ENCODE measurements around the gene ACAD10. TPM values are rescaled to one million over a fixed set of nuclear protein-coding genes. Genes with fewer than 3 reads are reported as not detected.
A peak's percentile ranks its signal among the peaks of the same experiment; 100 is the strongest.

Gene ACAD10
- total RNA-seq, 6 donors from 2014 or later, result 16.7 to 83.8 (median 27.0) TPM

DNA sequence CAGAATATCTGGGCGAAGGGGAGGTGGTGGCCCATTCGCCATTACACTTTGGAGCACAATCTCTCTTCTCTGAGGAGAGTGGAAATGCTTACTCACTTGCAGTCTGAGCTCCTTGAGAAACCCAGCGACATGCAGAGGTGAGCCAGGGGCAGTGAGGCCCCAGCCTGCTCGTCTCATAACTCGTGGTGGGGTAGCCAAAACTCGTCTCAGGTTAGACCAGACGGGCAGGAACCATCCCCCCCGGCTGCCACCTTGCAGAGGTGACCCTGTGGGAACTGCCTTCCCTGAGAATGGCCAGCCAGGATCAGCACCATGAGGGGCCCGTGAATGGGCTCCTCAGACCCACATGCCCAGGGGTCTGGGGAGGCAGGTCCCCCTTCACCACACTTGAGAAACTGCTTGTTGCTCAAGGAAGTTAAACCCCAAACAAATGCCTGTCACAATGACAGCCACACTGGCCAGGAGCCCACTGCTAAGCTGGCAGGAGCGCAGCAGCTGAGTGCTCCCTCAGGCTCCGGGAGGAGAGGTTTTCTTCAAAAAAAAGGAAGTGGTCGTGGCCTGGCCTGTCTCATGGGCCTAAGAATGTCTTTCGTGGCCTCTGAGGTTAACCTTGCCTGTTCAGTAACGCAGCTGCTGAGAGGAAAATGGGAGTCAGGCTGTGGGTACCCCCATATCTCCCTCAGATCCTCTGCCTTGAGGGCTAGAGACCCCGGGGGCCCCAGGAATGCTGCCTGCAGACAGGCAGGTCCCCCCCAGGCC is 71.7 kb downstream of the ACAD10 start:
- Histone ChIP-seq H3K27ac (peak overlapping the region; percentile 67 to 91 (median 78)), H3K36me3 (peaks cover 0 to 16% (median 2%) of the 10 kb centered on the region in 4 donors), H3K4me3 (no peak overlapping the region), H3K27me3 (no peaks in the 10 kb centered on the region), H3K4me1 (peaks cover 22 to 41% (median 29%) of the 10 kb centered on the region in 4 donors), H3K9me3 (no peaks in the 10 kb centered on the region)
- 29 to 40% methylated on average over 1 to 15 of the region's 15 CpGs for WGBS, 2 donors
- TF ChIP-seq EP300 (IDR thresholded peaks at IDR 0.05) (no peak), POLR2A (IDR thresholded peaks at IDR 0.05) (no peak), POLR2AphosphoS5 (IDR thresholded peaks at IDR 0.05) (no peak)
- TF ChIP-seq, protein P1, sequence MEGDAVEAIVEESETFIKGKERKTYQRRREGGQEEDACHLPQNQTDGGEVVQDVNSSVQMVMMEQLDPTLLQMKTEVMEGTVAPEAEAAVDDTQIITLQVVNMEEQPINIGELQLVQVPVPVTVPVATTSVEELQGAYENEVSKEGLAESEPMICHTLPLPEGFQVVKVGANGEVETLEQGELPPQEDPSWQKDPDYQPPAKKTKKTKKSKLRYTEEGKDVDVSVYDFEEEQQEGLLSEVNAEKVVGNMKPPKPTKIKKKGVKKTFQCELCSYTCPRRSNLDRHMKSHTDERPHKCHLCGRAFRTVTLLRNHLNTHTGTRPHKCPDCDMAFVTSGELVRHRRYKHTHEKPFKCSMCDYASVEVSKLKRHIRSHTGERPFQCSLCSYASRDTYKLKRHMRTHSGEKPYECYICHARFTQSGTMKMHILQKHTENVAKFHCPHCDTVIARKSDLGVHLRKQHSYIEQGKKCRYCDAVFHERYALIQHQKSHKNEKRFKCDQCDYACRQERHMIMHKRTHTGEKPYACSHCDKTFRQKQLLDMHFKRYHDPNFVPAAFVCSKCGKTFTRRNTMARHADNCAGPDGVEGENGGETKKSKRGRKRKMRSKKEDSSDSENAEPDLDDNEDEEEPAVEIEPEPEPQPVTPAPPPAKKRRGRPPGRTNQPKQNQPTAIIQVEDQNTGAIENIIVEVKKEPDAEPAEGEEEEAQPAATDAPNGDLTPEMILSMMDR (IDR thresholded peaks at IDR 0.05), result no peak
- peak; percentile 44 to 71 for DNase-seq
- peak; percentile 52 to 59 for ATAC-seq (ENCODE audit: low FRiP score in 2 of 2)

DNA sequence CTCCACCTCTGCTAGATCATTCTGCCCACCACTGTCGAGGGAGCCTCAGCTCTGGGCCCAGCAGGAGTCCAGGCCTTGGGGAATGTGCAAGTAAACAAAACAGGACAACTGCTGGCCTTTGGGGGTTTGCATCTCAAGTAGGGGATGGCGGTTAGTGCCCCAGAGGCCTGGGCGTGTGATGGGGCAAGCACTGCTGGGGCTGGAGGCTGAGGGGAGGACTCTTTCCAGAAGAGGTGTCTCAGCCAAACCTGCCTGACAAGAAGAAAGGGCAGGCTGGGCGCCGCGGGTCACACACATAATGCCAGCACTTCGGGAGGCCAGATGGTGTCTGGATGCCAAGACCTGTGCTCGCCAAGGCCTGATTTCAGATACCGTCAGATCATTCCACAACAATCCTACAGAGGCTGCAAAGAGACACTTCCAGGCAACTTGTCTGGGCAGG is 72.3 kb downstream of the ACAD10 start:
- no peaks in the 10 kb centered on the region for H3K9me3 ChIP-seq
- peak overlapping the region; percentile 67 to 91 (median 78) for H3K27ac ChIP-seq
- no peaks in the 10 kb centered on the region for H3K27me3 ChIP-seq
- peaks cover 0 to 16% (median 2%) of the 10 kb centered on the region in 4 donors for H3K36me3 ChIP-seq
- TF ChIP-seq, protein P1 (IDR thresholded peaks at IDR 0.05), result no peak
- no peak for TF ChIP-seq EP300 (IDR thresholded peaks at IDR 0.05)
- TF ChIP-seq POLR2A (IDR thresholded peaks at IDR 0.05), result no peak
- TF ChIP-seq POLR2AphosphoS5 (IDR thresholded peaks at IDR 0.05), result no peak
- ATAC-seq (ENCODE audit: low FRiP score in 2 of 2) (peak; percentile 2 to 31), DNase-seq (peak; percentile 66 to 69)
- H3K4me1 ChIP-seq, result peaks cover 22 to 37% (median 28%) of the 10 kb centered on the region in 4 donors
- H3K4me3 ChIP-seq, result no peak overlapping the region
- 24 to 42% methylated on average over 4 to 9 of the region's 9 CpGs for WGBS, 2 donors

DNA sequence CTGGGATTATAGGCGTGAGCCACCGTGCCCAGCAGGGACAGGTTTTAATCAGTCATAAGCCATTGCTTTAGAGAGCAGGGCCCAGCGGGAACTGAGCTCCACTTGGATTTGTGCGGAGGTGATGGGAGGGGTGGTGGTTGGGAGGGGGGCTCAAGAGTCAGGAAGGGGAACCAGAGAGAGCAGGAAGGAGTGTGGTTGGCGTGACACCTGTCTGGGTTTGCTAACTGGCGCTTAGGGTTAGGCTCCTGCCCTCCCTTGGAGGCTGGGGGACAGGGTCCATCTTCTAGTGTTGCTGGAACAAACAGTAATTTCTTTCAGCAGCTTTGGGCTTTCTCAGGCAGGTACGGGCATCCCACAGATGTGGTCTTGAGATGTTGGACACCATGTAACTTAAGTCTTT is 73.4 kb downstream of the ACAD10 start:
- DNase-seq, result no peak
- no peak for TF ChIP-seq EP300 (IDR thresholded peaks at IDR 0.05)
- TF ChIP-seq POLR2AphosphoS5 (IDR thresholded peaks at IDR 0.05), result no peak
- TF ChIP-seq, protein P1 (IDR thresholded peaks at IDR 0.05), result no peak
- no peaks in the 10 kb centered on the region for H3K27me3 ChIP-seq
- no peak for ATAC-seq (ENCODE audit: low FRiP score in 2 of 2)
- no peak overlapping the region for H3K4me3 ChIP-seq
- H3K27ac ChIP-seq, result peak overlapping the region in 2 of 4 donors; percentile 67 to 91
- no peaks in the 10 kb centered on the region for H3K9me3 ChIP-seq
- H3K4me1 ChIP-seq, result peaks cover 22 to 33% (median 25%) of the 10 kb centered on the region in 4 donors
- peaks cover 0 to 10% (median 0%) of the 10 kb centered on the region in 4 donors for H3K36me3 ChIP-seq
- 66 to 90% methylated on average over 7 of the region's 7 CpGs for WGBS, 2 donors

DNA sequence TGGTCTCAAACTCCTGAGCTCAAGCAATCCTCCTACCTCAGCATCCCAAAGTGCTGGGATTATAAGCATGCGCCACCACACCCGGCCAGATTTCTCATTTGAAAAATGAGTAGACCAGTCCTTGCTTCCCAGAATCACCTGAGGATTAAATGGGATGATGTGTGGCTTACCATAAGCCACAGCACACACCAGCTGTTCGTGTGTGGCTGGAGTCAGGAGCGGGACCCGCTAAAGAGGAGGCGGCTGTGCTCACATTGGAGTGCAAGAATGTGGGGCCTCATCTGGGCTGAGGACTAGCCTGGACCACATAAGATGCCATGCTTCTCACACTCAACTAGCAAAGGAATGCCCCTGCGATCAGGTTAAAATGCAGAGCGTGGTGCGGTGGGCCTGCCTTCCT is 74.1 kb downstream of the ACAD10 start:
- 93% methylated on average over 7 to 8 of the region's 9 CpGs for WGBS, 2 donors
- DNase-seq (no peak), ATAC-seq (ENCODE audit: low FRiP score in 2 of 2) (no peak)
- no peaks in the 10 kb centered on the region for H3K9me3 ChIP-seq
- peak overlapping the region in 1 of 4 donors; percentile 91 for H3K27ac ChIP-seq
- peaks cover 0 to 10% (median 0%) of the 10 kb centered on the region in 4 donors for H3K36me3 ChIP-seq
- TF ChIP-seq POLR2A (IDR thresholded peaks at IDR 0.05) (no peak), EP300 (IDR thresholded peaks at IDR 0.05) (no peak), POLR2AphosphoS5 (IDR thresholded peaks at IDR 0.05) (no peak)
- TF ChIP-seq, protein P1 (IDR thresholded peaks at IDR 0.05), result no peak
- H3K27me3 ChIP-seq, result no peaks in the 10 kb centered on the region
- H3K4me3 ChIP-seq, result no peak overlapping the region
- peaks cover 22 to 33% (median 25%) of the 10 kb centered on the region in 4 donors for H3K4me1 ChIP-seq
